Frontal cortex (tissue), 4 donors: ENCODE results near the gene PIK3R4. TPM values are rescaled to one million over a fixed set of nuclear protein-coding genes. Genes with fewer than 3 reads are reported as not detected.
A peak's percentile ranks its signal among the peaks of the same experiment; 100 is the strongest.

ENCODE experiments used
- DNase-seq, 2 donors: peaks; one replicate each; pipeline ENCODE4 v3.0.0; 2012; ENCODE audit warnings: low spot score in 2 of 2
- FAIRE-seq: peaks from 2 replicates; lab custom pipeline; 2012; peaks lifted over from hg19 to GRCh38; lab: Jason Lieb, UNC
- total RNA-seq: library from RNA; depleted of rRNA; stranded (reverse); fragments of >200 nt; gene quantifications from one replicate; pipeline ENCODE4 v1.2.3, GENCODE V29; 2014
- donor health status: control.
- donor health status: control.
- donor health status: control.

PIK3R4 gene
- total RNA-seq, 1 donor from 2014 or later: 51.0 TPM

GRCh38 chr3:130748467-130748861, 1.8 kb upstream of the PIK3R4 start:
- DNase-seq (no peak), FAIRE-seq (no peak)

GRCh38 chr3:130743354-130743753, 3.3 kb downstream of the PIK3R4 start:
- DNase-seq (no peak), FAIRE-seq (no peak)

GRCh38 chr3:130741946-130742610, 4.6 kb downstream of the PIK3R4 start:
- FAIRE-seq (no peak), DNase-seq (no peak)

- no peak for DNase-seq
- no peak for FAIRE-seq
Observed at GRCh38 chr3:130739848-130740247, 6.8 kb downstream of the PIK3R4 start.

GRCh38 chr3:130738241-130738640, 8.4 kb downstream of the PIK3R4 start:
- DNase-seq (no peak), FAIRE-seq (no peak)

- no peak for FAIRE-seq
- DNase-seq: no peak
Observed at GRCh38 chr3:130737622-130738021, 9.0 kb downstream of the PIK3R4 start.

GRCh38 chr3:130733236-130733875, 13.3 kb downstream of the PIK3R4 start:
- DNase-seq (no peak), FAIRE-seq (no peak)

- no peak for DNase-seq
- FAIRE-seq: peak; percentile 23
Observed at GRCh38 chr3:130732501-130732900, 14.1 kb downstream of the PIK3R4 start.

- no peak for DNase-seq
- no peak for FAIRE-seq
Observed at GRCh38 chr3:130731817-130732216, 14.8 kb downstream of the PIK3R4 start.

GRCh38 chr3:130729154-130729553, 17.5 kb downstream of the PIK3R4 start:
- FAIRE-seq: no peak

GRCh38 chr3:130728037-130728436, 18.6 kb downstream of the PIK3R4 start:
- no peak for FAIRE-seq
- no peak for DNase-seq

More at GRCh38 chr3:130729154-130729553, 17.5 kb downstream of the PIK3R4 start:
- DNase-seq: no peak

GRCh38 chr3:130725746-130726145, 20.9 kb downstream of the PIK3R4 start:
- FAIRE-seq (no peak), DNase-seq (no peak)

- no peak for FAIRE-seq
- DNase-seq: no peak
Observed at GRCh38 chr3:130715616-130716015, 31.0 kb downstream of the PIK3R4 start.

- no peak for FAIRE-seq
- no peak for DNase-seq
Observed at GRCh38 chr3:130712718-130713423, 33.8 kb downstream of the PIK3R4 start.

GRCh38 chr3:130711565-130712324, 34.9 kb downstream of the PIK3R4 start:
- no peak for DNase-seq
- FAIRE-seq: no peak

GRCh38 chr3:130709671-130710070, 37.0 kb downstream of the PIK3R4 start:
- FAIRE-seq (no peak), DNase-seq (no peak)

- DNase-seq: no peak
- FAIRE-seq: no peak
Observed at GRCh38 chr3:130707902-130708601, 38.6 kb downstream of the PIK3R4 start.

GRCh38 chr3:130705501-130705900, 41.1 kb downstream of the PIK3R4 start:
- DNase-seq (no peak), FAIRE-seq (no peak)

GRCh38 chr3:130702985-130703384, 43.6 kb downstream of the PIK3R4 start:
- no peak for FAIRE-seq
- DNase-seq: no peak

GRCh38 chr3:130700541-130700940, 46.1 kb downstream of the PIK3R4 start:
- DNase-seq (no peak), FAIRE-seq (no peak)
